ENCODE measurements around the gene SIVA1. TPM values are rescaled to one million over a fixed set of nuclear protein-coding genes. Genes with fewer than 3 reads are reported as not detected.
A peak's percentile ranks its signal among the peaks of the same experiment; 100 is the strongest.

SIVA1 gene
- total and polyA plus RNA-seq, 2 of the 8 experiments (the other 6 are each of a cell fraction or from before 2014, with no cell fraction given): 123 to 589 TPM

- no peak overlapping the region; the same call in 1 of the 2 replicates for H2AK5ac ChIP-seq (ENCODE audit: low read depth, low read length)
- no peak overlapping the region for H3K27ac ChIP-seq (ENCODE audit: low read depth, low read length)
- peaks cover 27% of the 10 kb centered on the region for H3K23me2 ChIP-seq (ENCODE audit: low read depth, low read length)
- no peaks in the 10 kb centered on the region for H3K9me3 ChIP-seq (ENCODE audit: insufficient read depth in 2 of 2, low read depth in 1 of 2, low read length in 1 of 2)
- H3K23ac ChIP-seq (ENCODE audit: insufficient read length): no peak overlapping the region
- H4K8ac ChIP-seq (ENCODE audit: extremely low read depth, insufficient read depth, low read length): no peak overlapping the region; the same call in 1 of the 2 replicates
- H4K91ac ChIP-seq (replicated peaks; ENCODE audit: insufficient read length, low read length): no peak overlapping the region
- no peak overlapping the region for H2BK120ac ChIP-seq (replicated peaks; ENCODE audit: low read depth, low read length)
- no peak overlapping the region for H3K4ac ChIP-seq (replicated peaks; ENCODE audit: insufficient read length, low read depth, low read length)
- H3K79me2 ChIP-seq (ENCODE audit: control insufficient read depth in 1 of 2, insufficient read depth in 2 of 2, low read length in 2 of 2): peaks cover 0 to 6% of the 10 kb centered on the region in 2 experiments; a peak in 1 of 4 replicates
- no peaks in the 10 kb centered on the region; a peak in 1 of 8 replicates for H3K36me3 ChIP-seq (ENCODE audit: control insufficient read depth in 2 of 4, insufficient read depth in 4 of 4, low read length in 3 of 4)
- peaks cover 4 to 48% (median 36%) of the 10 kb centered on the region in 4 experiments for H3K4me1 ChIP-seq (replicated peaks in 1 of 4; ENCODE audit: control insufficient read depth in 3 of 4, insufficient read depth in 4 of 4, low read length in 3 of 4)
- no peak overlapping the region for H3K9ac ChIP-seq (replicated peaks in 1 of 4; ENCODE audit: extremely low read depth in 1 of 4, low read depth in 3 of 4, low read length in 3 of 4)
- ChIA-PET POLR2A (ENCODE audit: partially characterized antibody) (interaction anchor here (0.7 to 2.3 kb wide), 3 partner anchors 17 to 67 kb away, joined by 3 to 7 read pairs (median 3); partner anchors contain the start of gene SIVA1), CTCF (ENCODE audit: partially characterized antibody) (interaction anchor here (0.6 to 11.1 kb wide), 6 partner anchors 23 to 74 kb away, joined by 3 to 110 read pairs (median 4); no protein-coding TSS in a partner anchor)
- FAIRE-seq (no peak), DNase-seq (ENCODE audit: low read depth in 1 of 2, low spot score in 2 of 2) (no peak)
- peaks cover 10 to 60% (median 49%) of the 10 kb centered on the region in 4 experiments for H3K27me3 ChIP-seq (replicated peaks in 1 of 4; ENCODE audit: control insufficient read depth in 3 of 4, extremely low read depth in 1 of 4, insufficient read depth in 3 of 4, low read length in 3 of 4)
- peaks cover 15 to 22% of the 10 kb centered on the region in 2 experiments for H4K20me1 ChIP-seq (replicated peaks in 1 of 2; ENCODE audit: control insufficient read depth in 1 of 2, insufficient read depth in 2 of 2, low read length in 2 of 2)
- H3K14ac ChIP-seq (ENCODE audit: insufficient read length): no peak overlapping the region
- H2BK12ac ChIP-seq (ENCODE audit: low read depth, low read length): peak overlapping the region; percentile 44; the same call in 1 of the 2 replicates
- H3K79me1 ChIP-seq (ENCODE audit: low read depth, low read length): peaks cover 8% of the 10 kb centered on the region
- H3K4me2 ChIP-seq (ENCODE audit: insufficient read depth in 1 of 2, low read depth in 2 of 2, low read length in 2 of 2): peak overlapping the region; percentile 21 to 88; a peak in 2 of 4 replicates
- 0 out of 2 replicates have a peak overlapping the region, but pooled peaks have one; percentile 61 for H2BK20ac ChIP-seq (ENCODE audit: low read length)
- 0 out of 2 replicates have a peak overlapping the region, but pooled peaks have one; percentile 2 for H2BK5ac ChIP-seq (ENCODE audit: low read depth, low read length)
- H3K56ac ChIP-seq (replicated peaks; ENCODE audit: insufficient read length, low read depth, low read length): no peak overlapping the region
- no peak overlapping the region for H2AFZ ChIP-seq (ENCODE audit: low read length)
- no peak overlapping the region for H3K18ac ChIP-seq (ENCODE audit: extremely low read depth, low read length)
- H2BK15ac ChIP-seq (ENCODE audit: low read length): no peak overlapping the region
- H4K5ac ChIP-seq (ENCODE audit: insufficient read length, low read depth, low read length): no peak overlapping the region
- peak overlapping the region in 1 of 4 experiments; percentile 66; a peak in 1 of 8 replicates for H3K4me3 ChIP-seq (ENCODE audit: extremely low read depth in 1 of 4, insufficient read depth in 2 of 4, low read depth in 3 of 4, low read length in 4 of 4)
- WGBS, 2 experiments (ENCODE audit: extremely low coverage in 1 of 2, insufficient coverage in 1 of 2, insufficient read length in 1 of 2, insufficient replicate concordance in 2 of 2, low coverage in 1 of 2, low lambda C conversion rate in 2 of 2, missing lambda C conversion rate in 1 of 2): 61% methylated on average over 6 of the region's 6 CpGs; no CpG with 5 or more reads in 1 of the 2 experiments
- TF ChIP-seq TAF7 (optimal IDR thresholded peaks at IDR 0.05; ENCODE audit: borderline replicate concordance, low read depth, low read length): no peak
- TF ChIP-seq ASH2L (IDR thresholded peaks at IDR 0.05; ENCODE audit: low read length): no peak
- TF ChIP-seq EP300 (IDR thresholded peaks at IDR 0.05; ENCODE audit: borderline replicate concordance in 1 of 2, low read depth in 2 of 2, low read length in 2 of 2): no peak
- TF ChIP-seq KDM4A (IDR thresholded peaks at IDR 0.05; ENCODE audit: low read depth, low read length, severe bottlenecking): no peak
- no peak for TF ChIP-seq POLR2A (IDR thresholded peaks at IDR 0.05; ENCODE audit: control extremely low read depth in 1 of 2, low read depth in 2 of 2, low read length in 2 of 2)
- TF ChIP-seq YY1 (IDR thresholded peaks at IDR 0.05; ENCODE audit: low read depth, low read length): no peak
- TF ChIP-seq CTCF (IDR thresholded peaks at IDR 0.05; ENCODE audit: control extremely low read depth in 1 of 3, insufficient read depth in 1 of 3, low read depth in 1 of 3, low read length in 3 of 3): no peak
- no peak for TF ChIP-seq KDM1A (IDR thresholded peaks at IDR 0.05; ENCODE audit: borderline replicate concordance, low read length)
- no peak for TF ChIP-seq SP2 (IDR thresholded peaks at IDR 0.05; ENCODE audit: low read length)
- no peak for TF ChIP-seq HDAC2 (IDR thresholded peaks at IDR 0.05; ENCODE audit: borderline replicate concordance in 1 of 2, low read depth in 2 of 2, low read length in 2 of 2)
Observed at GRCh38 chr14:104796687-104797081, 43.7 kb downstream of the SIVA1 start.
